ENCODE data around the gene DGKB. TPM values are rescaled to one million over a fixed set of nuclear protein-coding genes. Genes with fewer than 3 reads are reported as not detected.

Gene DGKB
- total RNA-seq, 1 experiment from 2014 or later = 0.48 TPM

DNA sequence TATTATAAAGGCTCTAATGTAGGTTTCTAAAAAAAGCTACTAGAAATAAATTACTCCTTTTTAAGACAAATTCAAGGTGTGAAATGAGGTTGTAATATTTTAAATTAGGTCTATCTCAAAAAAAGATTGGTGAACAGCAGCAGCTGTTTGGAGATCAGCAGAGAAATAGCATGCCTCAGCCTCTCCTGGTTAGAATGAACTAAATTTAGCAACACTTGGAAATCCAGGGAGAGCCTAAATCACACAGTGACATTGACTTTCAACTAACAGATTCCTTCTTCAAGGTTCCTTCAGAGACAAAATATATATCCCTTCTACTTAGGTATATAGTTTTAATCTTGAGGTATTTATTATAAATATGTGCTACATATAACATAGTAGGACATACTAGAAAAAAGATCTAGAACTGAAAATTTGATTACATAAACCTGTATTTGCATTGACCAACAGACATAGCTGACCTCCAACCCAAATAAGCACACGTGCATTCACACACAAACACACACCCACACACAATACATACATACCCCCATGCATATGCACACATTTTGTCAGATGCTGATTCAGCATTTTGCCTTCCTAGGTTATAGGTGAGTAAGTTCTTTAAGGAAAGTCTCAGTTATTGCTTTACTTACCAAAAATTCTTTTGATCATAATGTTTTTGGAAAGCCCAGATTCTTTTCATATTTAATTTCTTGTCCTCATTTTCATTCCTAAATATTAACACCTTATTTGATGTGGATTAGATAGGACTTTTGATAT is 47.3 kb downstream of the DGKB start:
- no peaks in the 10 kb centered on the region for H3K36me3 ChIP-seq (ENCODE audit: low read depth)
- H3F3A ChIP-seq (ENCODE audit: insufficient read depth, low read depth) = no peaks in the 10 kb centered on the region
- H3K27me3 ChIP-seq (ENCODE audit: insufficient read depth, low read depth) = no peaks in the 10 kb centered on the region
- intact Hi-C loops (cut with micrococcal nuclease; ENCODE audit: unreplicated experiment) = no loop called here
- TF ChIP-seq EZH2 (IDR thresholded peaks at IDR 0.05; ENCODE audit: low read depth) = no peak
- TF ChIP-seq, protein P1, sequence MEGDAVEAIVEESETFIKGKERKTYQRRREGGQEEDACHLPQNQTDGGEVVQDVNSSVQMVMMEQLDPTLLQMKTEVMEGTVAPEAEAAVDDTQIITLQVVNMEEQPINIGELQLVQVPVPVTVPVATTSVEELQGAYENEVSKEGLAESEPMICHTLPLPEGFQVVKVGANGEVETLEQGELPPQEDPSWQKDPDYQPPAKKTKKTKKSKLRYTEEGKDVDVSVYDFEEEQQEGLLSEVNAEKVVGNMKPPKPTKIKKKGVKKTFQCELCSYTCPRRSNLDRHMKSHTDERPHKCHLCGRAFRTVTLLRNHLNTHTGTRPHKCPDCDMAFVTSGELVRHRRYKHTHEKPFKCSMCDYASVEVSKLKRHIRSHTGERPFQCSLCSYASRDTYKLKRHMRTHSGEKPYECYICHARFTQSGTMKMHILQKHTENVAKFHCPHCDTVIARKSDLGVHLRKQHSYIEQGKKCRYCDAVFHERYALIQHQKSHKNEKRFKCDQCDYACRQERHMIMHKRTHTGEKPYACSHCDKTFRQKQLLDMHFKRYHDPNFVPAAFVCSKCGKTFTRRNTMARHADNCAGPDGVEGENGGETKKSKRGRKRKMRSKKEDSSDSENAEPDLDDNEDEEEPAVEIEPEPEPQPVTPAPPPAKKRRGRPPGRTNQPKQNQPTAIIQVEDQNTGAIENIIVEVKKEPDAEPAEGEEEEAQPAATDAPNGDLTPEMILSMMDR (conservative IDR thresholded peaks at IDR 0.05) = no peak
- H3K27ac ChIP-seq = no peak overlapping the region
- H3K9me2 ChIP-seq (ENCODE audit: insufficient read depth) = no peaks in the 10 kb centered on the region
- H4K20me1 ChIP-seq (ENCODE audit: insufficient read depth) = no peaks in the 10 kb centered on the region
- no peak overlapping the region for H2AFZ ChIP-seq
- H3K79me2 ChIP-seq (ENCODE audit: low read depth) = no peaks in the 10 kb centered on the region
- DNase-seq = no peak
- ChIA-PET POLR2A (ENCODE audit: unreplicated experiment) (no interaction called here), CTCF (no interaction called here)
- no TSS peak for BruUV-seq (replicated peaks)
- H3K9me3 ChIP-seq (ENCODE audit: insufficient read depth, low read depth) = no peaks in the 10 kb centered on the region
- H3K4me3 ChIP-seq = no peak overlapping the region
- no peak overlapping the region for H3K4me2 ChIP-seq
- no peaks in the 10 kb centered on the region for H3K4me1 ChIP-seq (replicated peaks; ENCODE audit: insufficient read depth)

DNA sequence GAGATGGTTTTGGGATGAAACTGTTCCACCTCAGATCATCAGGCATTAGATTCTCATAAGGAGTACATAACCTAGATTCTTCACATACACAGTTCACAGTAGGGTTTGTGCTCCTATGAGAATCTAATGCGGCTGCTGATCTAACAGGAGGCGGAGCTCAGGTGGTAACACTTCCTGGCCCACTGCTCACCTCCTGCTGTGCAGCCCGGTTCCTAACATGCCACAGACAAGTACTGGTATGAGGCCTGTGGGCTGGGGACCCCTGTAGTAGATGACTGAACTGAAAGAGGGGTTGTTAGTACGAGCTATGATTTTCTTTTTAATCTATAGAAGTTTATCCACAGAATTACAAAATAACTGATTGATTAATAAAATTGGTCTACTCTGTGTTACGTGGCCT is 48.1 kb downstream of the DGKB start:
- no peak overlapping the region for H3K4me2 ChIP-seq
- intact Hi-C loops (cut with micrococcal nuclease; ENCODE audit: unreplicated experiment) = no loop called here

DNA sequence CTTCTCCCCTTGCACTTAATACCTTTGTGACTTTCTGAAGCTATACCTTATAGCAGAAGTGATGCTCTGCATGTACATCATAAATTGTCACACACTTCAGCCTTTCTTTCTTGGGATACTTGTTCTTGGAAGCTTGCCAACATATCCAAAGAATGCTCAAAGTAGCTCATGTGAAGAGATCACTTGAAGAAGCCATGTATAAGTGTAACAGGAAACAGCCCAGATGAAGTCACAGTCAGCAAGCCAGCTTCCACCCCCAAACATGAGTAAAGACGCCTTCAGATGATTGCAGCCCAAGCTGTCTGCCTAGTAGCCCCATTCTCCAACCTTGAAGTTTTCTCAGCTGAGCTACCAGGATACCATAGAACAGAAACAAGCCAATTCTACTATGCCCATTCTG is 50.9 kb downstream of the DGKB start:
- TF ChIP-seq, protein P1 (conservative IDR thresholded peaks at IDR 0.05) = no peak
- no peak for TF ChIP-seq EZH2 (IDR thresholded peaks at IDR 0.05; ENCODE audit: low read depth)
- Histone ChIP-seq H3K4me3 (no peak overlapping the region), H3K27ac (no peak overlapping the region), H3K27me3 (ENCODE audit: insufficient read depth, low read depth) (no peaks in the 10 kb centered on the region), H3K9me3 (ENCODE audit: insufficient read depth, low read depth) (no peaks in the 10 kb centered on the region), H3K9me2 (ENCODE audit: insufficient read depth) (no peaks in the 10 kb centered on the region; the same call in 1 of the 2 replicates), H3K36me3 (ENCODE audit: low read depth) (no peaks in the 10 kb centered on the region), H3F3A (ENCODE audit: insufficient read depth, low read depth) (no peaks in the 10 kb centered on the region), H4K20me1 (ENCODE audit: insufficient read depth) (no peaks in the 10 kb centered on the region), H3K4me2 (no peak overlapping the region), H3K79me2 (ENCODE audit: low read depth) (no peaks in the 10 kb centered on the region), H2AFZ (no peak overlapping the region), H3K4me1 (replicated peaks; ENCODE audit: insufficient read depth) (no peaks in the 10 kb centered on the region)
- POLR2A ChIA-PET (ENCODE audit: unreplicated experiment) = no interaction called here
- CTCF ChIA-PET = no interaction called here
- BruUV-seq (replicated peaks) = no TSS peak
- intact Hi-C loops (cut with micrococcal nuclease; ENCODE audit: unreplicated experiment) = no loop called here
- no peak for DNase-seq

More for the DNA sequence above, 48.1 kb downstream of the DGKB start:
- H3K9me3 ChIP-seq (ENCODE audit: insufficient read depth, low read depth) = no peaks in the 10 kb centered on the region
- H3F3A ChIP-seq (ENCODE audit: insufficient read depth, low read depth) = no peaks in the 10 kb centered on the region
- no peak overlapping the region for H2AFZ ChIP-seq
- no peaks in the 10 kb centered on the region for H3K36me3 ChIP-seq (ENCODE audit: low read depth)
- no peak for DNase-seq
- no peaks in the 10 kb centered on the region for H3K9me2 ChIP-seq (ENCODE audit: insufficient read depth)
- no peaks in the 10 kb centered on the region for H3K4me1 ChIP-seq (replicated peaks; ENCODE audit: insufficient read depth)
- H3K27ac ChIP-seq = no peak overlapping the region
- no peaks in the 10 kb centered on the region for H3K27me3 ChIP-seq (ENCODE audit: insufficient read depth, low read depth)
- no peak for TF ChIP-seq EZH2 (IDR thresholded peaks at IDR 0.05; ENCODE audit: low read depth)
- TF ChIP-seq, protein P1 (conservative IDR thresholded peaks at IDR 0.05) = no peak
- ChIA-PET POLR2A (ENCODE audit: unreplicated experiment) (no interaction called here), CTCF (no interaction called here)
- no peak overlapping the region for H3K4me3 ChIP-seq
- BruUV-seq (replicated peaks) = no TSS peak
- no peaks in the 10 kb centered on the region for H3K79me2 ChIP-seq (ENCODE audit: low read depth)
- no peaks in the 10 kb centered on the region for H4K20me1 ChIP-seq (ENCODE audit: insufficient read depth)

All from PC-9 (cell line).